WI38 (cell line): ENCODE results near the gene RAB11FIP4.

Source experiments
- H3K4me3 ChIP-seq: 2 replicates; pipeline ENCODE4 v1.5.1; 2011; ENCODE audit warnings: low read depth, mild to moderate bottlenecking, control low read depth, low read length
- TF ChIP-seq, protein P1 (sequence below): IDR thresholded peaks from 2 replicates; pipeline ENCODE4 v1.5.1; 2012; ENCODE audit warnings: low read depth, mild to moderate bottlenecking, control low read depth, low read length

RAB11FIP4 gene

DNA sequence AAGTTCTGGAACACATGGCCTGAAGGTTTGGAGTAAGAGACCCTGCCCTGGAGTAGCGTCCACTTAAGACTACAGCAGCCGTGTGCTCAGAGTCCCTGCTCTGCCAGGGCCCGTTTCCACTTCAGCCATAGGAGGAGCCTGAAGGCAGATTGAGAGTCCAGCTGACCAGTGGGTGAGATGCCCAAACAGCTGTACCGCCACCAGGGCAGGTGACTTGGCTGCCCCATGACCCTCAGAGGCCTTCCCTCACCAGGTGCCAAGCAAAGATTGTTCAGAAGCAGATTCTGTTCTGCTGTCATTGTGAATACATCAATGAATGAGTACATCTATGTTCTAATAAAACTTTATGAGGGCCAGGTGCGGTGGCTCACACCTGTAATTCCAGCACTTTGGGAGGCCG, 178.8 kb downstream of the RAB11FIP4 start:
- no peak overlapping the region for H3K4me3 ChIP-seq
- TF ChIP-seq, protein P1, sequence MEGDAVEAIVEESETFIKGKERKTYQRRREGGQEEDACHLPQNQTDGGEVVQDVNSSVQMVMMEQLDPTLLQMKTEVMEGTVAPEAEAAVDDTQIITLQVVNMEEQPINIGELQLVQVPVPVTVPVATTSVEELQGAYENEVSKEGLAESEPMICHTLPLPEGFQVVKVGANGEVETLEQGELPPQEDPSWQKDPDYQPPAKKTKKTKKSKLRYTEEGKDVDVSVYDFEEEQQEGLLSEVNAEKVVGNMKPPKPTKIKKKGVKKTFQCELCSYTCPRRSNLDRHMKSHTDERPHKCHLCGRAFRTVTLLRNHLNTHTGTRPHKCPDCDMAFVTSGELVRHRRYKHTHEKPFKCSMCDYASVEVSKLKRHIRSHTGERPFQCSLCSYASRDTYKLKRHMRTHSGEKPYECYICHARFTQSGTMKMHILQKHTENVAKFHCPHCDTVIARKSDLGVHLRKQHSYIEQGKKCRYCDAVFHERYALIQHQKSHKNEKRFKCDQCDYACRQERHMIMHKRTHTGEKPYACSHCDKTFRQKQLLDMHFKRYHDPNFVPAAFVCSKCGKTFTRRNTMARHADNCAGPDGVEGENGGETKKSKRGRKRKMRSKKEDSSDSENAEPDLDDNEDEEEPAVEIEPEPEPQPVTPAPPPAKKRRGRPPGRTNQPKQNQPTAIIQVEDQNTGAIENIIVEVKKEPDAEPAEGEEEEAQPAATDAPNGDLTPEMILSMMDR = no peak

DNA sequence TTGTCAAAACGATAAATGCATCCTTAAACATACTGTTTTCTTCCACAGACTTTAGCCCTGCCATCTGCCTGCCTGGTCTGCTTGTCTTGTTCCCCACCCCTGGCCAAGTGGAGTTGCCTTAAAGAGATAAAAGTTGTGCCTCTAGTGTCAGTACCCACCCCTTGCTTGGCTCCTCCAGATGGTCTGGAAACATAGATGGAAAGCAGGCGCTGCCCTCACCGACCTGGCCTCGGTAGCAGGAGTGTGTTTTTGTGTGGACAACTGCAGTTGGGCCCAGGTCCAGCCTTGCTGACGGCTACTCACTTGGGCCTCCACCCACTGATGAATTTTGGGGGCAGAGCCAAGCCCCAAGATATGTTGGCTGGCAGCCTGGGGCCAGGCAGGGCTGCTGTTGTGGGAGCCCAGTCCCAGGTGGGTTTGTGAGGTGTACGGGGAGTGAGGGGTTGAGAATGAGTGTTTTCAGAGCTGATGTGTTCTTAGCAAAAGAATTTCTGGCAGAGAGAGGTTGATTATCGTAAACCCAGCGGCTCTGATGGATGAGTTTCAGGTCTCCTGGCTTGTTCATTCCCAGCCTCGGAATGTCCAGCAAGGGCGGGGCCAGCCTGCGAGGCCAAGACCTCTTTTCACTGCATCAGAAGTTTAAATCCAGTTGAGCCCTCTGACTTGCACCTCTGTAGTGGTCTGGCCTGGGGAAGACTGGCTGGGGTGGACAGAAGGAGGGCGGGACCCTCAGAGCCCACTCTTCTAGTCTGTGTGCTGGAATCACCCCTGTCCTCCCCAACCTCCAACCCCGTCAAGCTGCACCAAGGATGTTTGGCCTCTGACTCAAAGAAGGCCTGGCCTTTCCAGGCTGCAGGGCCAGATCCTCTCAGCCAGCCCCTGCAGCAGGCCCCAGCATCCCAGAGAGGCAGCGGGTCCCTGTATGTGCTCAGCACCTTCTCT, 179.7 kb downstream of the RAB11FIP4 start:
- peak overlapping the region; percentile 24 for H3K4me3 ChIP-seq
- TF ChIP-seq, protein P1 = no peak

DNA sequence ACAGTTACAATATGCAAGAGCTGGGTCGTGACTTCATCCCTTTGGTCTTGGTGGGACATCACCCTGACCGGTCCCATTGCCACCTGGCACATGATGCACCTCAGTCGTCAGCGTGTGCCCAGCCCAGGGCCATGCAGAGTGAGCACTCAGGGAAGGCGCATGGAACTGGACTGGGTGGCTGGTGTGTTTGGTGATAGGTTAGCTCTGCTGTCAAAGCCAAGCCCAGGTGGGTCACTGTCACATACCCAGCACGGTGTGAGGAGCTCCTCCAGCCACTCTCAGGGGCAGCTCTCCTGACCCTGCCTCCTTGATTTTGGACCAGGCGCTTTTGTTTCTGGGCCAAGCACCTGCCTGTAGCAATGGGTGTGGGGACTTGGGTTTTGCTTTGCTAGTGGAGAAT, 180.9 kb downstream of the RAB11FIP4 start:
- no peak overlapping the region for H3K4me3 ChIP-seq
- TF ChIP-seq, protein P1 = no peak

DNA sequence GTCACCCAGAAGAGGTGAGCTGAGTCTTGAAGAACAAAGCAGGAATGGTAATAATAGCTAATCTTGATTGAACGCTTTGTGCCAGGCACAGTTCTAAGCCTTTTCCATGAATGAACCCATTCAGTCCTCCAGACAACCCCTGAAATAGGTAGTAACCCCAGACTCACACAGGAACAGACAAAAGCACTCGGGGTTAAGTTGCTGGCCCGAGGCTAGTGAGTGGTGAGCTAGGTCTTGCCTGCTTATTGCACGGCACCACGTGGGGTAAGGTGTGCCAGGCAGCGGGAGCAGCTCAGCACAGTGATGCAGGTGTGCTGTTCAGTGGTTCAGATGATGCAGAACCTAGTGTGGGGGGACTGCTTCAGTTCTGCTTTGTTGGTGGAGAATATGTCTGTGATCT, 181.6 kb downstream of the RAB11FIP4 start:
- TF ChIP-seq, protein P1 = no peak
- H3K4me3 ChIP-seq = no peak overlapping the region

DNA sequence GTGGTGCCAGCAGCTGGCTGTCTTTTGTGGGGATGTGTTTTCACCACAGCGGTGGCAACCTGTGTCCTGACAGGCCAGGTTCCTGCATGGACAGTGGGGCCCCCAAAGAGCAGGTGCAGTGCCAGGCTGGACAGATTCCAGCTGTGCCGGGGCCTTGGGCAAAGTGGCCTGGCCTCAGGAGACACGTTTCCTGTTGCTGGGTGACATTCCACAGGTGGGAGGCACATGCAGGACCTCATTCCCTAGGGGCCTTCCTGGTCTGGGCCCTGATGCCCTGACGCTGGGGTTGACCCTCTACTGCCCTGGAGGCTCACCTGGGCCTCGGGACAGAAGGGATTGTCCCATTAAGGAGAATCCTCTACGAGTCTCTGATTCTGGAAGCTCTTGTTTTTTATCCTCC, 182.4 kb downstream of the RAB11FIP4 start:
- TF ChIP-seq, protein P1 = no peak
- H3K4me3 ChIP-seq = no peak overlapping the region

DNA sequence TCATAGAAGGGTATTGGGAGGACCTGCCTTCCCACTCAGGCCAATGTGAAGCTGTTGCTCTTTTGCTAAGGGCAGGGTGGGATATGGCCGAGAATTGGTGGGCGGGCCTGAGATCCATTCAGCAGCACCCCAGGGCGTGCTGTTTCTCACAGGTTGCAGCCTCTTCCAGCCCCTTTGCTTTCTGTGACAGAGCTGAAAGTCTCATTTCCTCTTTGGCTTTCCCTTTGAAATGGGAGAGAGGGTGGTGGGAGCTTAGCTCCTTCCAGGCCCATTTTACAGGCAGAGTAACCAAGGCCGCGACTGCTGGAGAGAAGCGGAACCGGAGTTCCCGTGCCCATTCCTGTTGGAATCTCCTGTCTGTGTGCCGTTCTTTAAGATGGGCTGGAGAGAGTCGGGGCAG, 183.0 kb downstream of the RAB11FIP4 start:
- no peak overlapping the region for H3K4me3 ChIP-seq

DNA sequence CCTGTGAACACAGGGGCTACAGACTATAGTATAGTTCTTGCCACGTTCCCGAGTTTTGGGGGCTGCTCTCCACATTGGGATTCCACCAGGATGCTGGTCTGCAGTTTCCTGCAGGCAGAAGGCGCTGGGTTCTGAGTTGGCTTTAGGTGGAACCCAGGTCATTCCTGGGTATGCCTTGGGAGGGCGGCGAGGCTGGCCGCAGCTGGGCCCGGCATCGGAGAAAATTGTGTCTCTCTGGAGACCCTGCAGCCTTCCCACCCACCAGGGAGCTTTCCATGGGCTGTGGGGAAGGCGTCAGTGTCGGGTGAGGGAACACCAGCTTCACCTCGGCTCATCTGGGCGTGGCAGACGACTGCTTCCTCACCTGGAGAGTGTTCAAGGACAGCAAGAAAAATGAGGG, 183.6 kb downstream of the RAB11FIP4 start:
- H3K4me3 ChIP-seq = no peak overlapping the region
- TF ChIP-seq, protein P1 = no peak

More for the DNA sequence above, 183.0 kb downstream of the RAB11FIP4 start:
- TF ChIP-seq, protein P1 = no peak
